Panc1 (cell line): ENCODE measurements around the gene TRIM42. TPM values are rescaled to one million over a fixed set of nuclear protein-coding genes. Genes with fewer than 3 reads are reported as not detected.

ENCODE experiments used
- ATAC-seq: fragments of 200-7000 bp; cut with Tn5 transposase; 2 replicates; pipeline ENCODE4 v1.9.1; 2020; ENCODE audit warnings: mild to moderate bottlenecking, moderate library complexity
- BruUV-seq: library from RNA; stranded (reverse); fragments of 400-500 nt; replicated peaks from 2 replicates; lab custom pipeline; 2021; lab: Mats Ljungman, UMichigan
- CTCF ChIA-PET: fragments of 300-600 bp; sonication (Branson Sonifier 250); formaldehyde crosslinking; loops from one replicate; lab custom pipeline; 2022; ENCODE audit warnings: antibody characterized with exemption; lab: Charles Lee
- POLR2A ChIA-PET: fragments of 300-600 bp; sonication (Branson Sonifier 250); formaldehyde crosslinking; loops from one replicate; lab custom pipeline; 2022; ENCODE audit warnings: antibody characterized with exemption; lab: Charles Lee
- DNase-seq: peaks from one replicate; pipeline ENCODE4 v3.0.0-alpha.2; 2010; ENCODE audit warnings: low read depth, low spot score
- H3K27ac ChIP-seq: 2 replicates; pipeline ENCODE4 v1.5.1; 2011; ENCODE audit warnings: mild to moderate bottlenecking, low read length, inconsistent platforms
- H3K27me3 ChIP-seq: fragments of 200-500 bp; sonication (Bioruptor generic); 2 replicates; pipeline ENCODE4 v1.6.0; 2014; ENCODE audit warnings: low read length, inconsistent platforms; ENCODE audit not compliant: control insufficient read depth, insufficient read depth
- H3K36me3 ChIP-seq: fragments of 200-500 bp; sonication (Bioruptor generic); 2 replicates; pipeline ENCODE4 v1.5.1; 2014; ENCODE audit warnings: inconsistent platforms, mild to moderate bottlenecking, low read length, moderate library complexity; ENCODE audit not compliant: control insufficient read depth, insufficient read depth
- H3K4me1 ChIP-seq: 2 replicates; pipeline ENCODE4 v1.5.1; 2011; ENCODE audit warnings: inconsistent platforms, mild to moderate bottlenecking, low read length, moderate library complexity; ENCODE audit not compliant: control insufficient read depth, insufficient read depth
- H3K4me3 ChIP-seq, 2 experiments: 2 replicates each; pipeline ENCODE4 v1.5.1; 2011 to 2012; ENCODE audit warnings: low read depth in 2 of 2, low read length in 2 of 2, mild to moderate bottlenecking in 2 of 2, inconsistent platforms in 1 of 2, moderate library complexity in 1 of 2
- H3K9me3 ChIP-seq: fragments of 200-500 bp; sonication (Bioruptor generic); 2 replicates; pipeline ENCODE4 v1.5.1; 2014; ENCODE audit warnings: low read depth, mild to moderate bottlenecking, inconsistent platforms, low read length, moderate library complexity; ENCODE audit not compliant: control insufficient read depth, insufficient read depth
- CTCF ChIP-seq: fragments of 450-650 bp; IDR thresholded peaks from 2 replicates; pipeline ENCODE4 v1.5.1; 2017; ENCODE audit warnings: mild to moderate bottlenecking
- POLR2AphosphoS5 ChIP-seq: IDR thresholded peaks from 2 replicates; pipeline ENCODE4 v1.6.1; 2012; ENCODE audit warnings: mild to moderate bottlenecking, low read depth, low read length, moderate library complexity
- REST ChIP-seq, 2 experiments: IDR thresholded peaks; 2 replicates each; pipeline ENCODE4 v1.6.1; 2011 to 2012; ENCODE audit warnings: low read depth in 2 of 2, control low read depth in 1 of 2, low read length in 1 of 2, mild to moderate bottlenecking in 1 of 2, moderate library complexity in 1 of 2; ENCODE audit not compliant: insufficient read depth in 1 of 2
- SIN3A ChIP-seq: IDR thresholded peaks from 2 replicates; pipeline ENCODE4 v1.6.1; 2012; ENCODE audit warnings: low read depth, mild to moderate bottlenecking, low read length, moderate library complexity, borderline replicate concordance; ENCODE audit not compliant: insufficient read depth
- TCF7L2 ChIP-seq: IDR thresholded peaks from 2 replicates; pipeline ENCODE4 v1.6.1; 2011; ENCODE audit warnings: mild to moderate bottlenecking, low read depth, low read length, inconsistent platforms
- in situ Hi-C: cut with HindIII; loops from 2 replicates; pipeline ENCODE4 v1.10.0; 2016; ENCODE audit warnings: low sequenced_read_pairs, low pct_unique_long_range_greater_than_20kb
- intact Hi-C: fragments of 100-400 bp; cut with micrococcal nuclease; formaldehyde crosslinking; loops from one replicate; pipeline ENCODE4 v1.10.0; 2022; ENCODE audit not compliant: unreplicated experiment
- total RNA-seq: library from RNA; stranded (reverse); gene quantifications from one replicate; pipeline ENCODE4 v1.2.1, GENCODE V29; 2021; ENCODE audit not compliant: unreplicated experiment

The TRIM42 gene
- total RNA-seq, 1 experiment from 2014 or later: not detected

- no TSS peak for BruUV-seq
- CTCF ChIA-PET: no interaction called here
- no peaks in the 10 kb centered on the region; the same call in 1 of the 2 replicates for H3K27me3 ChIP-seq
- no peak for TF ChIP-seq CTCF
- no peak for TF ChIP-seq REST (IDR thresholded peaks at IDR 0.05; ENCODE audit: insufficient read depth in 1 of 2, low read depth in 2 of 2, low read length in 1 of 2)
- TF ChIP-seq TCF7L2: no peak
- TF ChIP-seq POLR2AphosphoS5: no peak
- TF ChIP-seq SIN3A: no peak
- DNase-seq (no peak), ATAC-seq (no peak)
- POLR2A ChIA-PET: no interaction called here
- no peaks in the 10 kb centered on the region for H3K9me3 ChIP-seq
- intact Hi-C loops: no loop called here
- no peaks in the 10 kb centered on the region for H3K36me3 ChIP-seq
- H3K4me1 ChIP-seq: no peaks in the 10 kb centered on the region
- no peak overlapping the region for H3K27ac ChIP-seq
- H3K4me3 ChIP-seq: no peak overlapping the region
- in situ Hi-C loops: no loop called here
Observed at GRCh38 chr3:140715035-140715434, 37.2 kb downstream of the TRIM42 start.

GRCh38 chr3:140717921-140718320, 40.1 kb downstream of the TRIM42 start:
- no peak overlapping the region for H3K27ac ChIP-seq

GRCh38 chr3:140719841-140720614, 42.2 kb downstream of the TRIM42 start:
- H3K27ac ChIP-seq: no peak overlapping the region
- H3K36me3 ChIP-seq: no peaks in the 10 kb centered on the region
- BruUV-seq: no TSS peak
- CTCF ChIA-PET: no interaction called here
- POLR2A ChIA-PET: no interaction called here
- no peaks in the 10 kb centered on the region for H3K4me1 ChIP-seq
- intact Hi-C loops: no loop called here
- in situ Hi-C loops: no loop called here
- H3K4me3 ChIP-seq: no peak overlapping the region
- TF ChIP-seq POLR2AphosphoS5 (no peak), CTCF (no peak), REST (IDR thresholded peaks at IDR 0.05; ENCODE audit: insufficient read depth in 1 of 2, low read depth in 2 of 2, low read length in 1 of 2) (no peak), SIN3A (no peak), TCF7L2 (no peak)
- H3K9me3 ChIP-seq: no peaks in the 10 kb centered on the region
- ATAC-seq: no peak
- DNase-seq: no peak
- H3K27me3 ChIP-seq: no peaks in the 10 kb centered on the region; the same call in 1 of the 2 replicates

More at GRCh38 chr3:140717921-140718320, 40.1 kb downstream of the TRIM42 start:
- no TSS peak for BruUV-seq
- ChIA-PET POLR2A (no interaction called here), CTCF (no interaction called here)
- no peak for DNase-seq
- no peaks in the 10 kb centered on the region; the same call in 1 of the 2 replicates for H3K27me3 ChIP-seq
- no peak for TF ChIP-seq TCF7L2
- intact Hi-C loops: no loop called here
- no peak overlapping the region for H3K4me3 ChIP-seq
- no peaks in the 10 kb centered on the region for H3K36me3 ChIP-seq
- no peaks in the 10 kb centered on the region for H3K4me1 ChIP-seq
- in situ Hi-C loops: no loop called here
- H3K9me3 ChIP-seq: no peaks in the 10 kb centered on the region
- no peak for ATAC-seq
